GM12878 (cell line): ENCODE measurements around the gene KANTR.

Experiments
- RFX5 ChIP-seq: IDR thresholded peaks from 2 replicates; pipeline ENCODE4 v1.6.1; 2011; ENCODE audit warnings: low read depth, low read length, improper control_type of control experiment
- ZNF207 ChIP-seq: fragments of 450-650 bp; IDR thresholded peaks from 2 replicates; pipeline ENCODE4 v1.6.1; 2014; ENCODE audit warnings: antibody characterized with exemption, mild to moderate bottlenecking, borderline replicate concordance

DNA sequence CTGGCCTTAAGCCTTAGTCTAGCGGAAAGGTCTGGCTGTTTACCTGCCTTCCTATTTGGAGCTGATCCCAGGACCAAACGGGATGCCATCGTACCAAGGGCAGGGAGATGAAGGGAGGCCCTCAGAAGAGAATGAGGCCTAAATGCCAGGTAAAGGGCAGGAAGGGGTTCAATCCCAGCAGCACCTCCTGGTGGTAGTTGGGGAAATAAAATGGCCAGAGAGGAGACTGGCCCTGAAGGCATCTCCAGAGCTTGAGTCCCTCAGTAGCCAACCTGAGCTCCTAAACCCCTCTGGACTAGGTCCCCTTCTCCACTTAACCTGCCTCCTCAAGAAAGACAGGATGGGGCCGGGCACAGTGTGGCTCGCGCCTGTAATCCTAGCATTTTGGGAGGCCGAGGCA is 77.4 kb downstream of the KANTR start:
- TF ChIP-seq RFX5 (no peak), ZNF207 (no peak)
